Measurements from ENCODE around the gene PLXNB2.
"Not testable (repeated sequence)": the region's sequence is repeated elsewhere in the genome, so short reads cannot be mapped to it uniquely, and the experiment has no call there.

- TF ChIP-seq POLR2AphosphoS5 (IDR thresholded peaks at IDR 0.05; ENCODE audit: low read depth, low read length); MAX (IDR thresholded peaks at IDR 0.05); JUND (IDR thresholded peaks at IDR 0.05); POLR2A (IDR thresholded peaks at IDR 0.05; ENCODE audit: borderline replicate concordance, extremely low read depth, insufficient read depth, insufficient read length); CEBPB (IDR thresholded peaks at IDR 0.05; ENCODE audit: low read depth); CTCF (IDR thresholded peaks at IDR 0.05 in 2 of 3, conservative IDR thresholded peaks at IDR 0.05 in 1 of 3; ENCODE audit: borderline replicate concordance in 1 of 3, insufficient read depth in 1 of 3, low read depth in 2 of 3, low read length in 2 of 3): not testable (repeated sequence)
Observed at GRCh38 chr22:50273352-50273751, 34.1 kb downstream of the PLXNB2 start.
